GM21619 (cell line): Measurements from ENCODE around the gene DNAJC28.
"Not testable (repeated sequence)": the region's sequence is repeated elsewhere in the genome, so short reads cannot be mapped to it uniquely, and the experiment has no call there.

ENCODE experiments used
- ATAC-seq: cut with Tn5 transposase; IDR thresholded peaks from one replicate; pipeline ENCODE4 v1.9.1; 2021; ENCODE audit not compliant: unreplicated experiment

The DNAJC28 gene

DNA sequence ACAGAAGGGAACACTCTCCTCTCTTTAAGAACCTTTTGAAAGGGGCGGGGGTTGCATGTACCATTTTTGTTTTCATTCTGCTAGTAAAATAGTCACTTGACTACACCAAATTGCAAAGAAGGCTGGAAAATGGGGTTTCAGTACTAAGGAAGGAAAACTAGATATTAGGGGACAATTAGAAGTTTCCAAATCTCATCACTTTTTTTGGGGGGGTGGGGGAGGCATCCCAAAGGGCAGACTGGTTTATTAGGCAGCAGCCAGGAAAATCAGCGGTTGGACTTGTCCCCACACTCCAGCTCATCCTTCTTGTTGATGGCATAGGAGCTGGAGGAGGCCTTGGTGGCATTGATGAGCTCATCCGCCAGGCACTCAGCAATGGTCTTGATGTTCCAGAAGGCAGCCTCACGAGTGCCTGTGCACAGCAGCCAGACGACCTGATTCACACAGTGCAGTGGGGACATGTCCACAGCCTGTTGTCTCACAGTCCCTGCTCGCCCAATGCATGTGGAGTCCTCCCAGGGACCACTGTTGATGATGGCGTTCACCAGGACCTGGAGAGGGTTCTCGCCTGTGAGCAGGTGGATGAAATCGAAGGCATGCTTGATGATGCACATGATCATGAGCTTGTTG, 10.1 kb downstream of the DNAJC28 start:
- ATAC-seq: no peak

DNA sequence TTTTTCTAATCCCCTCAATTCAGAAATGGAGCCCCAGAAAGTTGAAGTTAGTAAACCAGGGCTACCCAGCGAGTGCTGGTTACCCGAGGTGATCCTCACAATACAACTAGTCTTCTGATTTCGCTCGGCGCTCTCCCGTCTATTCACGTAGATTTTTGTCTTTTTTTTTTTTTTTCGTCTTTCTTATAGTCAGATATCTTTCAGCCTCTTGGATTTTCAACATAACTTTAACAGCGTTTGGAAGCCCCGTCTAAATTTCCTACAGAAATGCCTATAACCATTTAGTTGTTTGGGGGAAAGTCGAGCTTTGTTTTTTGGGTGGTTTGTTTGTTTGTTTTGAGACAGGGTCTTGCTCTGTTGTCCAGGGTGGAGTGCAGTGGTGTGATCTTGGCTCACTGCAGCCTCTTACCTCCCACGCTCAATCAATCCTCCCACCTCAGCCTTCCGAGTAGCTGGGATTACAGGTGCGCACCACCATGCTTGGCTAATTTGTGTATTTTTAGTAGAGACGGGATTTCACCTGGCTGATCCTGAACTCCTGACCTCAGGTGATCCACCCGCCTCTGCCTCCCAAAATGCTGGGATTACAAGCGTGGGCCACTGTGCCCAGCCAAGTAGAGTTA, 10.9 kb downstream of the DNAJC28 start:
- no peak for ATAC-seq

DNA sequence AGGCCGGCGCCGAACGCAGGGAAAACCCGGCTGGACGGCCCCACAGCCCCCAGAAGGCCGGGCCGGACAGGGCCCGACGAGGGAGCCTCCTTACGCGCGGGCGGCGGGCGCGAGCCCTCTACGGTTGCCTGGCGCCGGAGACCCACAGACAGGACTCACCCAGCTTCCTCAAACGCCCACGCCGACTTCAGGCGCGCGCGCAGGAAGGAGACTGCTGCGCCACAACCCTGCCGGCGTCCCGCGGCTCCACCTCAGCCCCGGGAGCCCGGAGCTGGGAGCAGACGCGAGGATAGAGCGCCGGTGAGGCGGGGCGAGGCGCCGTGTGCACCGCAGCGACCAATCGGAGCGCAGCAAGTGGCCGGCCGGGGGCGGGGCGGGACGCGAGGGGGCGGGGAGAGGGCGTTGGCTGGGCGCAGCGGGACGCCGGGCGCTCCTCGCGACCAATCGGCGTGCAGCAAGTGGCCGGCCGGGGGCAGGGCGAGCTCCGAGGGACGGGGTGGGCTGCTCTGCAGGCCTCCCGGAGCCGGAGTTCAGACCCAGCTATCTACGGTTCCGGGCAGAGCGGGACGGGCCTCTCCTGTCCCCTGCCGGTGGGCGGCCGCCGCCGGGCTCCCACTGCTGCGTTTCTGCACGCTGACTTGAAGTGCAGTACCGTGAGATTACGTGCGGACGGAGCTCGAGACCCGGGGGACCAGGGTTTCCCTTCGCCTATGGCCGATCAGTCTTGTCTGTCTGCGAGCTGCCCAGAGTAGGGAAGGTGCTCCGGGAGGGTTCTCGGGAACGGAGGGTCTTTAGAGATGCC, 11.6 kb downstream of the DNAJC28 start, which contains the start of gene TMEM50B:
Gene TMEM50B, minus strand, starts transcription at position 296 of the 802 bp plus-strand sequence. CDS start 11,089 bp downstream, outside the sequence.
- peak; percentile 81 for ATAC-seq

DNA sequence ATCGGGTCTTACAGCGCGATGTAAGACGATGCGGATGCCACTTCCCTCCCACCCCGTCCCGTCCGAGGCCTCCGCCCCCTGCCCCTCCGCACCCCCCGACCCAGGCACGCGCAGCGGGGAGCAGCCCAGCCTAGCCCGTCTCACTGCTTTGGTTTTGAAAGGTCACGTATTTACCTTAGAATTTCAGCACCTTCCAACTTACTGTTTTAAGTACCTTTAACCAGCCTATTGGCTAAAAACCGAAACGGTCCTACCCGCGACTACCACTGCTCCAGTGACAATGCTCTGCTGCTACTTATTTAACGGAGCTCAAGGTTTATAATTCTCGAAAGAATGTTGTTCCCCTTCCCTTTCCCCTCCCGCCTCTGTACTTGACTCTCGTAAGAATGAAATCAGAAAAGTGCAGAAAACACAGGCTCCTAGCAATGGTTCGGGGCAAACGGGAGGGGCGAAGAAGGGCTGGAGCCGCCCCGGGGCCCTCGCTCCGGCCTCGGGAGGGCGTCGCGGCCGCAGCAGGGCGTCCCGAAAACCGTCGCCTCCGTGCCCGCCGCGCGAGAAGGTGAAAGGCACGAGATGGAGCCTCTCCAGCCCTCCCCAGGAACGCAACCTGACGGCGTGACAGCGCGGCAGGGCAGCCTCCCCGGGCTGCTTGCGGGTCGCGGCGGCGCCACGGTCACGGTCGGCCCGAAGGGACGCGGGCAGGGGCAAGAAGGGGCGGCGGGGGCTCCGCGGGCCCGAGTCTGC, 12.4 kb downstream of the DNAJC28 start:
- ATAC-seq: peak; percentile 24

DNA sequence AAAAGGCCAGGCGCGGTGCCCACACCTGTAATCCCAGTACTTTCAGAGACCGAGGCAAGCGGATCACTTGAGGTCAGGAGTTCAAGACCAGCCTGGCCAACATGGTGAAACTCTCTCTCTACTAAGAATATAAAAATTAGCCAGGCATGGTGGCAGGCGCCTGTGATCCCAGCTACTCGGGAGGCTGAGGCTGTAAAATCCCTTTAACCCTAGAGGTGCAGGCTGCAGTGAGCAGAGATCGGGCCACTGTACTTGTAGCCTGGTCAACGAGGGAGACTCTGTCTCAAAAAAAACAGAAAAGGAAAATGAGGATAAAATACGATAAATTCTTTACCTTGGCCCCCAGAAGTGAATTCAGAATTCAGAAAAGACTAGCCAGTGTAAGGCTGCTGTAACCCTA, 13.3 kb downstream of the DNAJC28 start:
- no peak for ATAC-seq

DNA sequence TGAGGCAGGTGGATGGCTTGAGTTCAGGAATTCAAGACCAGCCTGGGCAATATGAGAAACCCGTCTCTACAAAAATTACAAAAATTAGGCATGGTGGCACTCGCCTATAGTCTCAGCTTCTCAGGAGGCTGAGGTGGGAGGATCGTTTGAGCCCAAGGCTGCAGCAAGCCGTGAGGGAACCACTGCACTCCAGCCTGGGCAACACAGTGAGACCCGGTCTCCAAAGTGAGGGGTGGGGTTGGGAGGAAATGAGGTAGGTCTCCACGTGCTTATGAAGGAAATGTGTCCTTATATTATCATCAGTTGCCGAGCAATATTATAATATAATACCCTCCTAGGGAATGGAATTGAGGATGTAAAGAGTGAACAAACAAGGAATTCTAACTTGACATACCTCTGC, 14.4 kb downstream of the DNAJC28 start:
- ATAC-seq: no peak

DNA sequence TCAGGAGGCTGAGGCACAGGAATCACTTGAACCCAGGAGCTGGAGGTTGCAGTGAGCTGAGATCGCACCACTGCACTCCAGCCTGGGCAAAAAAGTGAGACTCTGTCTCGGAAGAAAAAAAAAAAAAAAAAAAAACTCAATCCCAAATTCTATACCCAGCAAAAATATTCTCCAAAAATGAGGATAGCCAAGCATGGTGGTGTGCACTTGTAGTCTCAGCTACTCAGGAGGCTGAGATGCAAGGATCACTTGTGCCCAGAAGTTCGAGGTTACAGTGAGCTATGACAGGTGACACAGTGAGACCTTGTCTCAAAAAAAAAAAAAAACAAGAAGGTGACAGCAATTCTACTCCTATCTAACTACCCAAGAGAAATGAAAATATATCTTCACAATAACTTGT, 18.2 kb downstream of the DNAJC28 start:
- ATAC-seq: no peak

DNA sequence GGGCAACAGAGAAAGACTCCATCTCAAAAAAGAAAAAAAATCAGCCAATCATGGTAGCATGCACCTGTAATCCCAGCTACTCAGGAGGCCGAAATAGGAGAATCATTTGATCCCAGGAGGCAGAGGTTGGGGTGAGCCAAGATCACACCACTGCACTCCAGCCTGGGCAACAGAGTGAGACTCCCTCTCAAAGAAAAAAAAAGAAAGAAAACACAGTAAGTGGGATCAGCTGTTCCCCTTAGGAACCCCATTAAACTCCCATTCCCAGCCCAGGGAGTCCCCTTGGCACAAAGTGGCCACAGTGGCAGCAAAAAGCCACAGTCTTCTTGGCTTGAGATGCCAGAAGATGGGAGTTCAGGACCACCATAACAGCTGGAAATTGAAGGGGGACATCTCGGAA, 20.8 kb downstream of the DNAJC28 start:
- ATAC-seq: no peak

DNA sequence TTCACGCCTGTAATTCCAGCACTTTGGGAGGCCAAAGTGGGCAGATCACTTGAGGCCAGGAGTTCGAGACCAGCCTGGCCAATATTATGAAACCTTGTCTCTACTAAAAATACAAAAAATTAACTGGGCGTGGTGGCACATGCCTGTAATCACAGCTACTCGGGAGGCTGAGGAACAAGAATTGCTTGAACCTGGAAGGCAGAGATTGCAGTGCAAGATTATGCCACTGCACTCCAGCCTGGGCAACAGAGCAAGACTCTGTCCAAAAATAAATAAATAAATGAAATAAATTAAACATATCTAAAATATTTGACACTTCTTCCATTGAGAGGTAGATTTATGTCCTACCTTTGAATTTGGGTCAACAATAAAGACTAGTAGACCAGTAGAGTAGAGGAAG, 22.3 kb downstream of the DNAJC28 start:
- not testable (repeated sequence) for ATAC-seq

DNA sequence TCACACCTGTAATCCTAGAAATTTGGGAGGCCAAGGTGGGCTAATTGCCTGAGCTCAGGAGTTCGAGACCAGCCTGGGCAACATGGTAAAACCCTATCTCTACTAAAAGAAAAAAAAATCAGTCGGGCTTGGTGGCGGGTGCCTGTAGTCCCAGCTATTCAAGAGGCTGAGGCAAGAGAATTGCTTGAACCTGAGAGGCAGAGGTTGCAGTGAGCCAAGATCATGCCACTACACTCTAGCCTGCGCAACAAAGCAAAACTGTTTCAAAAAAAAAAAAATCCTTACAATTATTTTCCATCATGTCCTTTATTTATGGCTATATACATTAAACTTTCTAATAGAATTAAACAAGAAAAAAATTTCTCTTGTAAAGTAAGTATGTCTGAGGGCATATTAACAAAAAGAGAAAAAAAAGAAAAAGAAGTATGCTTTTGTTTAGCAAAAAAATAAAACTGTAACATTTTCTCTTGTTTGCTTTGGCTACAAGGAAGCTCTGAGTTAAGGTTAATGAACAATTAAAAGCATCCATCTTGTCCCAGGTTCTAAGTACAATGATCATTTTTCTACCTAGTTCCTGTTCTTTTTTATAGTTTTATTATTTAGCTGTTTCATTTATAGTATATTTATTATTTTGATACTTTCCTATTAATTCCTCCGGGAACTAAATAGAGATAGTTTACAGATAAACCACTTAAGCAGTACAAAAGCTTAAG, 29.8 kb downstream of the DNAJC28 start:
- no peak for ATAC-seq

DNA sequence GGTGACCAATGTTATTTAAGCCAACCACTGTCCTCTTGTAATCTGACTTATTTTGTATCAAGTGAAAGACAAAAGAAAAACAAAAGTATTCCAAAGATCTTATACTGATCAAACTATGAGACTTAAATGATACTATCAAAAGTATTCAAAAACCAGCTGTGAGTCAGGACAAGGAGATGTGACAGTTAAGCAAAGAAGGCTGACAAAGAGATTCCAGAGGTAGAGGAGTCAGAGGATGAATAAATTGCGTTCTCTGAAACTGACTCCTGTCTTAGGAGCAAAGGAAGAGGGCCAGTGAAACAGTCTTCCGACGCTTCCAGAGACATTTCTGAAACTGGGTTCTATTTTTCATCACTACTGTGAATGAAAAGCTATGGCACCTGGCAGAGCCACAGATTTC, 32.7 kb downstream of the DNAJC28 start:
- no peak for ATAC-seq

DNA sequence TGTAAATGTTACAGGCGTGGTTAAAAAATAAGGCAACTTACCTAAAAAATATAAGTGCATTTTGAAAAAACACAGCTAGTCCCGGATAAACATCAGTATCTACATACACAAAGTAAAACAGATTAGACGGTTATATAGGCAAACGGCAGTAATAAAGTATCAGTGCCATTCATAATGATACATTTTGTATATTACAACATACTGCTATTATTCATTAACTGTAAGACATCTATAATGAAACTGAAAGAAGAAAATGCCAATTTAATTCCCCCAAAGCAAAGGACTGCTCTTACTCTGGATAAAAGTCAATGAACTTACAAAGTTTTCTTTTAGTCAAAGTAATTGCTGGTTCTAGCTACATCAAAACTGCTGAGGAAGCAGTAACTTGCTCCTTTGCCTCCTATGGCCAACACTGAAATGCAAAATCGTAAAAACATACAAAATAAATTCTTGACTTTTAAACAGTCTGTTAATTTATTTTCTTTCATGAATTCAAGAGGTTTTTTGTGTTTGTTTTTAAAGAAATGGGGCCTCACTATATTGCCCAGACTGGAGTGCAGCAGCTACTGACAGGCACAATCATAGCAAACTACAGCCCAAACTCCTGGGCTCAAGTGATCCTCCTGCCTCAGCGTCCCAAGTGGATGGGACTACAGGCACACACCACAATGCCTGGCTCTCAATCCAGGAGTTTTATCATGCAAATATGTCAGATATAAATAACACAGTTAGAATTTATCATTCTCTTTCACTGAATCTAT, 35.6 kb downstream of the DNAJC28 start:
- no peak for ATAC-seq

DNA sequence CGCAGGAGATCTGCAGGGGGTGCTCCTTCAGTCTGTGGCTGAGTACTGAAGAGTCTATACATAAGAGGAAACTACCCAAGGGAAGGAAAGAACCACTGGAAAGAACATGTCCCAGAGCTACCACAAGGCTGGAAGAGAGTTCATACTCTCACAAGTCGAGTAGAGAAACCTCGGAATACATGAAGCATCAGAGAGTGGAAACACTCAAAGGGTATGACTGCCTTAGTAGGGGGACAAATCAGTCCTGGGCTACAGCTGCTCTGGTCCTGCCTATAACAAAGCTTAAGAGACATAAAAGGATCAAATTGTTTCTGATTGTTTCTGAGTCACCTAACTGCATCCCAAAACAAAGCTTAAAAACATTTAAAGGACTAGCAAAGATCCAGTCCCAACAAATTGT, 39.2 kb downstream of the DNAJC28 start:
- no peak for ATAC-seq

DNA sequence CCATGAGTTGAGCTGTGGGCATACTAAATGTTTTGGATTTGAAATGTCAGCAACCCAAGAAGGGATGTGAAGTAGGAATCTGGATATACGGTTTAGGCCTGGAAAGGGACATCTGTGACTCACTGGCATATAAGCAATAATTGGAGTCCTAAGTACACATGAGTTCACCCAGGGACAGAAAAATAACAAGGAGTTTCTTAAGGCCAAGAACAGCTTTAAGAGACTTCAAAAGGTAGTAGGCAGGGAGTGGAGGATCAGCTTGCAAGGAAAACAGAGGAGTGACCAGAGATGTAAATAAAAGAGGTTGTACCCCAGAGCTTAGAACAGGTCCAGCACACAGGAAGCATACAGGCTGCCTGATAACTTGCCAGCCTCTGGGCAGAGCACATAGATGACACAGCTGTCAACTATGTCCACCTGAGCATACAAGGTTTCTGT, 39.9 kb downstream of the DNAJC28 start:
- ATAC-seq: no peak

DNA sequence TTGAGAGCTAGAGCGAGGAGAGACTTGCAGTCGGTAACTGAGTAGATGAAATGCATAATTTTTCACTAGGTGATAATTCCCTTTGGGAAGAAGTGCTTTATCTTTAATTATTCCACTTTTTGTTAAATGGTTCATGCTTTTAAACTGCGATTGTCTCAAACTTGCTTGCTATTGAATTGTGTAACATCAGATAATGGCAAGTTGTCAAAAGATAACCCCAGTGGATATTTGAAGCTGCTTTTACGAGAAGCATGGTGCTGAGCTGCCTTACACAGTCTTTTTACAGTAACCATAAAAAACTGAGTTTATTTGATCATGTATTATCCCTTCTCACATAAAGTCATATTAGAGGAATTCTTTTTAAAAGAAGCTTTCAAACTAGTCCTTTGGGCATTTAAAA, 41.9 kb downstream of the DNAJC28 start:
- ATAC-seq: no peak

DNA sequence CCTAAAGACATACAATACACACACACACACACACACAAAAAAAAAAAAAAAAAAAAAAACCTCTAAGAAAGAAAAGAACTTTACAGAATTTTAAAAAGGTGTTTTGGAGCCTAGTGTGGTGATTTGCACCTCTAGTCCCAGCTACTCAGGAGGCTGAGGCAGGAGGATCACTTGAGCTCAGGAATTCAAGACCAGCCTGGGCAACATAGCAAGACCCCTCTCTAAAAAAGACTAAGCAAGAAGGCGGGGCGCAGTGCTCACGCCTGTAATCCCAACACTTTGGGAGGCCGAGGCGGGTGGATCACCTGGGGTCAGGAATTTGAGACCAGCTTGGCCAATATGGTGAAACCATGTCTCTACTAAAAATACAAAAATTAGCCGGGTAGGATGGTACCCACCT, 44.9 kb downstream of the DNAJC28 start:
- not testable (repeated sequence) for ATAC-seq

DNA sequence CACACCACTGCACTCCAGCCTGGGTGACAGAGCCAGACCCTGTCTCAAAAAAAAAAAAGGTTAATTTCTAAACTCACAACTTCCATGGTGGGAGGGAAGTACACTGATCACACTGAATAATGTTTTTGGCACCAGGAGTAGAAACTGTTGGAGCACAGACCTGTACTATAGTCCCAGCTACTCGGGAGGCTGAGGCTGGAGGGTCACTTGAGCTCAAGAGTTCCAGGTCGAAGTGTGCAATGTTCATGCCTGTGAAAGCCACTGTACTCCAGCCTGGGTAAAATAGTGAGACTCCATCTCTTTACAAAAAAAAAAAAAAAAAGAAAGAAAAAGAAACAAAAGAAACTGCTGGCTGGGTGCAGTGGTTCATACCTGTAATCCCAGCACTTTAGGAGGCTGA, 47.0 kb downstream of the DNAJC28 start:
- no peak for ATAC-seq

DNA sequence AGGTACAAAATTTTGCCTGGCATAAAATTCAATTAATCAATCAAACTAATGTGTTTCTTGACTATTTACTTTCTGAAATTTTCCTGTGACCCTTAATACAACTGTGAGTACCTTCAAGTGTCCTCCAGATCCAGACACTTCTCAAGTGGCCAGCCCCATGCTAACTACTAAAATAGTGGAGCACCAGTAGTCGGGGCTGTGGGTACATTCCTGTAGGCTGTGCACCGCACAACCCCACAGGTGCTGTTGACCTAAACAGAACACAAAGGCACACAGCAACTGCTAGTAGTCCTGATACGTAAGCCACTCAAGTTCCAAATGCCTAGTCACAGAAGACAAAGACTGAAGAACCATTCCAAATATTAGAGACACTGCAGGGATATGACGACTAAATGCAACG, 48.3 kb downstream of the DNAJC28 start:
- ATAC-seq: no peak

DNA sequence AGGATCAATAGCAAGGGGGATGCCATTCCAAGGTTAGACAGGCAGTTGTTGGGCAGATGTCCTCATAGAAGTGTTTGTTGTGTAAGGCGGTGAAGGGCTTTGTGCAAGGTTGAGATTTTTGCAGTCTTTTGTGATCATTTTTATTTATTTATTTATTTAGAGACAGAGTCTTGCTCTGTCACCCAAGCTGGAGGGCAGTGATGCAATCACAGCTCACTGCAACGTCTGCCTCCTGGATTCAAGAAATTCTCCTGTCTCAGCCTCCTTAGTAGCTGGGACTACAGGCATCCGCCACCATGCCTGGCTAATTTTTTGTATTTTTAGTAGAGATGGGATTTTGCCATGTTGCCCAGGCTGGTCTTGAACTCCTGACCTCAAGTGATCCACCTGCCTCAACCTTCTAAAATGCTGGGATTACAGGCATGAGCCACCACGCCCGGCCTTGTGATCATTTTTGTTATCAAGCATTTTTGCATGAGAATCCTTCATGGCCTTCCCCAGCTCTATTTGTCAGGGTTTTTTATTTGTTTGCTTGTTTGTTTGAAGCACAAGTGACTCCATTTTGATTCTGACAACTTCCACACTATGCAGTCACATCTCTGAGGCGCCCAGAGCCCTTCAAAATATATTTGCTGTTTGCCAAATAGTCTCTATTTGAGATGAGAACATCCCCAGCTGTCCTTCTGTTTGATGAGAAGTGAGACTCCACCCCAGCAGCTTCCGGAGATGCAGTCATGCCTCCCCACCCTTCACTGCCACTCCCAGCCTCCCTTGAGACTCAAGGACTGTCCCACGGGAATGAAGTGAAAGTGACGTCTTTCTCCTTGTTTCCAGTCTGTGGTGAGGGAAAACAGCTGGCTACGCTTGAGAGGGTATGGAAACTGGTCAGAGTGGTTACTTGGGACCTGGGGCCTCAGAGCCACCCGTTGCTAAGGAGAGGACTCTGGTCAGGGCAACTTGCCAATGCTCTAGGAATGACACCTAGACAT, 49.7 kb downstream of the DNAJC28 start:
- peak; percentile 78 for ATAC-seq
